ENCODE data around the gene ADAMTSL2. TPM values are rescaled to one million over a fixed set of nuclear protein-coding genes. Genes with fewer than 3 reads are reported as not detected.

Gene ADAMTSL2
- total RNA-seq, 1 donor from 2014 or later: 5.1 TPM

Other genes with a start within 250 kb of the ADAMTSL2 start
- 11.9 TPM for gene SURF6, start 198.5 kb upstream of the ADAMTSL2 start, total RNA-seq
- 21.5 TPM for gene MED22, start 186.6 kb upstream of the ADAMTSL2 start, total RNA-seq
- 898 TPM for gene RPL7A, start 186.5 kb upstream of the ADAMTSL2 start, total RNA-seq
- 64.3 TPM for gene SURF1, start 178.2 kb upstream of the ADAMTSL2 start, total RNA-seq
- gene SURF2, start 178.2 kb upstream of the ADAMTSL2 start, total RNA-seq: 14.5 TPM
- gene SURF4, start 158.6 kb upstream of the ADAMTSL2 start, total RNA-seq: 66.5 TPM
- 0.17 TPM for gene STKLD1, start 158.3 kb upstream of the ADAMTSL2 start, total RNA-seq
- gene REXO4, start 116.7 kb upstream of the ADAMTSL2 start, total RNA-seq: 18.7 TPM
- 3.1 TPM for gene ADAMTS13, start 112.3 kb upstream of the ADAMTSL2 start, total RNA-seq
- gene CACFD1, start 74.7 kb upstream of the ADAMTSL2 start, total RNA-seq: 11.8 TPM
- gene SLC2A6, start 55.6 kb upstream of the ADAMTSL2 start, total RNA-seq: 2.4 TPM
- not detected for gene MYMK, start 9.7 kb upstream of the ADAMTSL2 start, total RNA-seq
- not detected for gene FAM163B, start 74.7 kb downstream of the ADAMTSL2 start, total RNA-seq
- gene DBH, start 101.7 kb downstream of the ADAMTSL2 start, total RNA-seq: not detected
- gene SARDH, start 203.6 kb downstream of the ADAMTSL2 start, total RNA-seq: 0.64 TPM